Activated CD8-positive, alpha-beta memory T cell treated with anti-CD3 and anti-CD28 coated beads, Interleukin-2, amount 10 ng/mL, durations not matched to agents 7 days and 5 days (primary cell): ENCODE results near the gene GPR18. TPM values are rescaled to one million over a fixed set of nuclear protein-coding genes. Genes with fewer than 3 reads are reported as not detected.

Source experiments
- ATAC-seq: fragments of 150-1000 bp; cut with Tn5 transposase; one replicate; pipeline ENCODE4 v1.10.0; 2021; ENCODE audit warnings: moderate library complexity
- CTCF ChIA-PET: fragments of 350-600 bp; sonication (Branson Sonifier 250); formaldehyde crosslinking; loops from one replicate; lab custom pipeline; 2021; ENCODE audit warnings: antibody characterized with exemption; lab: Charles Lee
- DNase-seq: peaks from one replicate; pipeline ENCODE4 v3.0.0-alpha.2; 2020
- H3K27ac Mint-ChIP-seq: one replicate; pipeline ENCODE4 v1.8.0; 2021; ENCODE audit warnings: mild to moderate bottlenecking, mixed read lengths
- H3K27me3 Mint-ChIP-seq: one replicate; pipeline ENCODE4 v1.8.0; 2021; ENCODE audit warnings: mixed read lengths
- H3K36me3 Mint-ChIP-seq: one replicate; pipeline ENCODE4 v1.8.0; 2021; ENCODE audit warnings: mild to moderate bottlenecking, mixed read lengths
- H3K4me1 Mint-ChIP-seq: one replicate; pipeline ENCODE4 v1.8.0; 2021; ENCODE audit warnings: mixed read lengths
- H3K4me3 Mint-ChIP-seq: one replicate; pipeline ENCODE4 v1.8.0; 2021; ENCODE audit warnings: mild to moderate bottlenecking, moderate library complexity, mixed read lengths
- H3K9me3 Mint-ChIP-seq: one replicate; pipeline ENCODE4 v1.8.0; 2022; ENCODE audit warnings: low read depth, mixed read lengths
- total RNA-seq, 2 experiments: library from RNA; stranded (reverse); gene quantifications; one replicate each; pipeline ENCODE4 v1.2.3, GENCODE V29; 2021

The GPR18 gene, protein sequence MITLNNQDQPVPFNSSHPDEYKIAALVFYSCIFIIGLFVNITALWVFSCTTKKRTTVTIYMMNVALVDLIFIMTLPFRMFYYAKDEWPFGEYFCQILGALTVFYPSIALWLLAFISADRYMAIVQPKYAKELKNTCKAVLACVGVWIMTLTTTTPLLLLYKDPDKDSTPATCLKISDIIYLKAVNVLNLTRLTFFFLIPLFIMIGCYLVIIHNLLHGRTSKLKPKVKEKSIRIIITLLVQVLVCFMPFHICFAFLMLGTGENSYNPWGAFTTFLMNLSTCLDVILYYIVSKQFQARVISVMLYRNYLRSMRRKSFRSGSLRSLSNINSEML
- 10 to 100 TPM; 11.1 to 13.1 TPM for total RNA-seq

DNA sequence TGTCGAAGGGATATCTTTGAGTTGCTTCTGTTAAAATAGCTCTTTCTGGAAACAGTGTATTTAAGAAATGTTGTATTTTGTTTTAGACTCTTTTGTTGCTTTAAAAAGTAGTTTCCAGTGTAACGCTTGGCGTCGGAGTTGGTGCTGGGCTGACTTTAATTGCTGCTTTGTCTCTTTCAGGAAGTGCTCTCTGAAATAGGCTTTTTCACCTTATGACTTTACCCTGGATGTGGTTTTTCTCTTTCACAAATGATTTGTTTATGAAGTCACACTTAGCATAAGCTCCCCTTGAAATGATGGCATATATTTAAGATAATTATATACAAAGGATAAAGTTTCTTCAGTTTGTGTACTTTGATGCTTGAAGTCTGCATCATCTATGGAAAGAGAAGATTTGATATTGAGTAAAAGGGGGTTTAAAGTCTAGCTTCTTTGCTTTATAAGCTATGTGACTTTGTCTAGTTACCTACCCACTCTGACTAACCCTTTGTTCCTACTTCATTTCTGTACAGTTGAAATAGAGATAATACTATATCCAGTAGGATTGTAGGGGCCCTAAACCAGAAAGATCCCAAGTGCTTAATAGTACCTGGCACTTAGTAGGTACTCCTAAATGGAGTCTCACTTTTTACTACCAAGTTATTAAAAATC lies at the start of gene GPR18:
Gene GPR18, minus strand, starts transcription at position 170 of the 651 bp plus-strand sequence. CDS start 2,507 bp downstream, outside the sequence.
- DNase-seq (peak; percentile 61), ATAC-seq (peak; percentile 83)
- H3K36me3 Mint-ChIP-seq, result peaks cover 34% of the 10 kb centered on the region
- no peaks in the 10 kb centered on the region for H3K9me3 Mint-ChIP-seq
- H3K27ac Mint-ChIP-seq, result peak within 1 kb of the TSS; percentile 94
- peak within 1 kb of the TSS; percentile 86 for H3K4me3 Mint-ChIP-seq
- H3K4me1 Mint-ChIP-seq, result peaks cover 57% of the 10 kb centered on the region
- no peaks in the 10 kb centered on the region for H3K27me3 Mint-ChIP-seq
- CTCF ChIA-PET, result interaction anchor here (0.7 to 4.2 kb wide), 16 partner anchors 8 to 241 kb away, joined by 3 to 24 read pairs (median 4); partner anchors contain the start of gene UBAC2

DNA sequence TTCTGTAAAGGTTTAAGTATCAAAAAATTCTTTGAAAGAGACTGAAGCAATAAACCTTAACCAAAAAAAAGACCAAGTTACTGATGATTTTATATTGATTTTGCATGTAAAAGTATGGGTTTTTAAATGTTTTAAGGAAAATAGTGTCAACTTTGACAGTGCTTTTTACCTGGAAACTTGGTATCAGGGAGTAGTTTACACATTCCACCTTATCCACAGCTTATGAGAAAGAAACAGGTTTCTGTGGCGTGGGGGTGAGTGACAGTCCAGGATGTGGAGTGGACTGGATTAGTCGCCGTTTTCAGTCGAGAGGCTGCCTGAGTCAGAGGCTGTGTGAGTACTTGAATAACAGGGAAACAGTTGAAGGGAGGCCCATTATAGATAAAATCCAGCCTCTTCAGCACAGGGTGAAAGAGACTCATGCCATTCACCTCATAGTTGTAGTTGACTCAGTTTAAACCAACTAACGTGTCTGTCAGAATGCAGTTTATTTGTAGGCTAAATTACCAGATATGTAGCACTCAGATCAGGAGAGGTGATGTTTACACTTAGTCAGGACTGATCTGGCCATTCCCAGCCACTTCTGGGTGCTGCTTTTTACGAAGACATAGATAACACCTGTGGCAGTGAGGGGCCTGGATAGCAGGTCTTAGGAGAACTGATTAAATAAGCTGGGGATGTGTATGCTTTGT lies 49.6 kb upstream of the GPR18 start:
- Mint-ChIP-seq H3K36me3 (peaks cover 35% of the 10 kb centered on the region), H3K9me3 (no peaks in the 10 kb centered on the region), H3K4me3 (peak overlapping the region; percentile 78), H3K27me3 (no peaks in the 10 kb centered on the region), H3K4me1 (peaks cover 85% of the 10 kb centered on the region), H3K27ac (peak overlapping the region; percentile 88)
- CTCF ChIA-PET, result interaction anchor here (1.0 to 2.6 kb wide), 6 partner anchors 19 to 129 kb away, joined by 3 to 8 read pairs (median 4); no protein-coding TSS in a partner anchor
- peak; percentile 86 for DNase-seq
- peak; percentile 74 for ATAC-seq

DNA sequence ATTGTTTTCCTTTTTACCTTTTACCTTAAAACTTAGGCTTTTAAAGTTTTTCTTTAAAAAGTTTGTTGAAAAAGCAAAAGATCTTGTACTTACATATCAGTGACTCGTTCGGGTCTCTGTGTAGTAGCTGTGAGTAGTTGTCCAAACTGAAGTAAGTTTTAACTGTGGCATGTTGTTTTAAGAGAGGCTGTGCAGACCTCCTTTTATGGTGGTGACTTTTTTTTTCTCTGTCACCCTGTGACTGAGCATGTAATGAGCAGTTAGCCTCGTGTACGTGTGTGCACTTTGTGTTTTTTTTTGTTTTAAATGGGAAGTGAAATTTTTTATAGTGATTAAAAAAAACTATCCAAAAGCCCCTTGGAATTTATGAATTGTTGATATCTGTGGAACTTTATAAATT lies 49.1 kb upstream of the GPR18 start, which contains the start of gene GPR183:
Gene GPR183, minus strand, starts transcription at position 153 of the 400 bp plus-strand sequence. CDS start 11,254 bp downstream, outside the sequence.
- DNase-seq, result no peak
- Mint-ChIP-seq H3K4me3 (peak within 1 kb of the TSS; percentile 78), H3K27ac (peak within 1 kb of the TSS; percentile 88), H3K36me3 (peaks cover 33% of the 10 kb centered on the region), H3K27me3 (no peaks in the 10 kb centered on the region), H3K9me3 (no peaks in the 10 kb centered on the region), H3K4me1 (peaks cover 85% of the 10 kb centered on the region)
- CTCF ChIA-PET, result interaction anchor here (1.0 to 2.6 kb wide), 8 partner anchors 19 to 129 kb away, joined by 3 to 8 read pairs (median 4); no protein-coding TSS in a partner anchor
- peak; percentile 67 for ATAC-seq

DNA sequence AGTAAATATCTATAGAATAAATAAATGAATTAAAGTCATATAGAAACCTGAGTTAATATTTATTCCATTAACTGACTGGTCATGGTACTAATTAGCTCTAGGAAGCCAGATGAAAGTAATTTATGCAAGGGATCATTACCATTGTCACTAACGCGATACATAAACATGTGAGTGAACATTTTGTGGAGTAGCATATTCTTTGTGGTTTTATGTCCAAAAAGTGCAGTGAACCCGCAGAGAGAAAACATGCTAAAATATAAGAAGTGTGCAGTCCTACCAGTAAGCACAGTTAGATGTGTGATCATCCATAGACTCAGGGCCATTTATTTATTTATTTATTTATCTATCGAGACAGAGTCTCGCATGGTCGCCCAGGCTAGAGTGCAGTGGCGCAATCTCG lies 47.4 kb upstream of the GPR18 start:
- Mint-ChIP-seq H3K4me1 (peaks cover 80% of the 10 kb centered on the region), H3K36me3 (peaks cover 34% of the 10 kb centered on the region), H3K27me3 (no peaks in the 10 kb centered on the region), H3K4me3 (peak overlapping the region; percentile 78), H3K27ac (peak overlapping the region; percentile 79), H3K9me3 (no peaks in the 10 kb centered on the region)
- DNase-seq, result no peak
- ATAC-seq, result no peak
- CTCF ChIA-PET, result interaction anchor here (1.3 to 2.4 kb wide), 5 partner anchors 9 to 51 kb away, joined by 4 to 10 read pairs (median 5); no protein-coding TSS in a partner anchor

DNA sequence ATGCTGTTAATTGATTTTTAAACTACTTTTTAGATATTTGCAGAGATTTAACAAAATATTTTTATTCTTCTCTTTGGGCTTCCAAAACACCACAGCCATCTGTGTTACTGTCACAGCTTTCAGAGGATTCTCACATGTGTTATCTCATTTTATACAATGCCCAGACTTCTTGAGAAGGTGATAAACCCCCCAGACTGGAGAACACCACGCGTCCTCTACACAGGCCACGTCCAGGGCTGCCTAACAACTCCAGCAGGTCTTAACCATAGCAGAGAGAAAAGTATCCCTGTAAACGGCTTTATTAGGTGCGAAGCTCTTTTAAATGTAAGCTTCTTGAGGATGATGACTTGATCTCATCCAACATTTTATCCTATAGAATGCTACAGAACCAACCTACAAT lies 47.0 kb upstream of the GPR18 start:
- CTCF ChIA-PET, result interaction anchor here (1.3 to 2.4 kb wide), 6 partner anchors 8 to 50 kb away, joined by 4 to 10 read pairs (median 4); no protein-coding TSS in a partner anchor
- DNase-seq (no peak), ATAC-seq (no peak)
- Mint-ChIP-seq H3K9me3 (no peaks in the 10 kb centered on the region), H3K4me3 (peak overlapping the region; percentile 78), H3K27ac (peak overlapping the region; percentile 76), H3K27me3 (no peaks in the 10 kb centered on the region), H3K4me1 (peaks cover 81% of the 10 kb centered on the region), H3K36me3 (peaks cover 34% of the 10 kb centered on the region)

DNA sequence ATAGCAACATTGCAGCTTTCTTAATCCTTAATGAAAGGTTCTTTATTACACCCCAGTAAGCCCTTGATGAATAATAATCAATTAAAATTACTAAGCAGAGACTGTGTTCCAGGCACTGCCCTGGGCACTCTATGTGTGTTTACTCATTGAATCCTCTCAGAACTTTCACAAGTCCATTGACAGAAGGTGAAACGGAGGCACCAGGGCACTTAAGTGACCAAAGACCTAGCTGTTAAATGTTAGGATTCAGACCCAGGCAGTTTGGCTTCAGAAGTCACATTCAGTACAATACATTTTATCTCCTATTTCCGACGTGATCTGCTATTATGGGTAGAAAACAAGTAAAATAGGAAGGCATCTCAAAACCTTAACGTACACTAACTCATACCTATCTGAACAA lies 46.4 kb upstream of the GPR18 start:
- no peak for ATAC-seq

DNA sequence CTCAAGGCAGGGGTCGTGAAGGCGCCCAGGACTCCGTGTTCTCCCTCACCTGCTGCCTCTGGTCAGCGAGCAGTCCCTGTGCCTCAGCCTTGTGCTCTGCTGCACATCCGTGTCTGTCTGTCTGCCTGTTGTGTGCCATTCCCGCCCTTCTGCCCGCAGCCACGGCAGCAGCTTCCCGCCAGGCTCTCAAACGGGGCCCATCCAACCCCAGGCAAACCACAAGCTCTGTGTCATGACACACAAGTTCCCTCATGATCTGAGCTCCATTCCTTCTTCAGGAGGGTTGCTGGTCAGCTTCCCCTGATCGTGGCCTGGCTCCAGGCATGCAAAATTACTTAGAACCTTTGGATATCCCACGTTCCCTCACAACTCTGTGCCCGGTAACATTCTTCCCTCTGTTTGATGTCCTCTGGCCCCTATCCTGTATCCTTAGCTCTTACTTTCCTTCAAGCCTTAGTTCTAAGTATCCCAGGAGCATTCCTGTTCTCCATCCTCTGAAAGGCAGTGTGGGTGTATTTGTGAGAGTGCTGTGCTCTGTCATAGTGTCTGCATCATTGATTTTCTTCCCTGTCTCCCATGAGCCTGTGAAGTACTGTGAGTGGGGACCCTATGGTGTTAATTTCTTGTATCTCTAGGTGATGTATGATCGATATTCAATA lies 45.8 kb upstream of the GPR18 start:
- DNase-seq (peak; percentile 68), ATAC-seq (peak; percentile 8)
- Mint-ChIP-seq H3K4me3 (peak overlapping the region; percentile 78), H3K36me3 (peaks cover 37% of the 10 kb centered on the region), H3K27ac (peak overlapping the region; percentile 84), H3K27me3 (no peaks in the 10 kb centered on the region), H3K4me1 (peaks cover 81% of the 10 kb centered on the region), H3K9me3 (no peaks in the 10 kb centered on the region)
- CTCF ChIA-PET, result interaction anchor here (0.9 to 2.4 kb wide), 10 partner anchors 9 to 133 kb away, joined by 3 to 10 read pairs (median 4); no protein-coding TSS in a partner anchor

More for the DNA sequence above, 46.4 kb upstream of the GPR18 start:
- Mint-ChIP-seq H3K27ac (peak overlapping the region; percentile 84), H3K9me3 (no peaks in the 10 kb centered on the region), H3K4me3 (peak overlapping the region; percentile 78), H3K27me3 (no peaks in the 10 kb centered on the region), H3K36me3 (peaks cover 34% of the 10 kb centered on the region), H3K4me1 (peaks cover 81% of the 10 kb centered on the region)
- DNase-seq, result no peak
- CTCF ChIA-PET, result interaction anchor here (0.9 to 2.4 kb wide), 10 partner anchors 8 to 133 kb away, joined by 3 to 10 read pairs (median 4); no protein-coding TSS in a partner anchor

DNA sequence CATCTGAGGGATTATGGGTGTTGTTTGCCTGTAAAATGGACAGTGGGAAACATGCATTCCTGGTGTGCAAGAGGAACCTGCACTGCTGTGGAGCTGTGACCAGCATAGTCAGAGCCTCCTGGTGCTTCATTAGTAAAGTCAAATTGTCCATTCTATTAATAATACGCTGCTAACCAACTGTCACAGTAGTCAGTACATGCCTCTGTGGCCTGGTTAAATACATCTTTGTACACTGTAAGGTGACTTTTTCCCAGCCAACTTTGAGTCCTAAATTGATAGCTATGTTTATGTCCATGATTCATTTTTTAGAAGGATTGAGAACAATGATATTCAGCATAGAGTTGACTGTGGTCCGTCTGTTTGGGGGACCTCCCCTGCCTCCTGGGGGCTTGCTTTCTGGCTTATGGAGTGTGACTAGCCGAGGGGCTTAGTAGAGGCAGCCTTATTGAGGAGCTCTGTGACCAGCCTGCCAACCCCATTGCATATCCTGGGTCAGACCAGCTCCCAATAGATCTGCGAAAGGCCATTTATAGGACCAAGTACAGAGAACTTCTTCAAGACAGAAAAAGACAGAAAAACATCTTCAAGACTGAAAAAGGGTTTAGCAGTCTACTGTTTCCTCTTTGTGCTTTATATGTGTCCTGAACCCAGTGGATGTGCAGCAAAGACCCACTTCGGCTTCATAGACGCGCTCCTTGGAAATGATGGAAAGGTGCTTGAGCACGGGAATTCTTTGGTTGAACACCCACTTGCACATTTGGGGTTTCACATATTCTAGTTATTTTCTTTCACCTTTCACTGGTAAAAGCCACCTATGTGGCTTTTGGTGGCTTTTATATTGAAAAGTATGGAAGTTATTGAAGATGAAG lies 44.7 kb upstream of the GPR18 start:
- peak overlapping the region; percentile 84 for H3K27ac Mint-ChIP-seq
- no peak for ATAC-seq
- H3K4me1 Mint-ChIP-seq, result peaks cover 80% of the 10 kb centered on the region
- H3K4me3 Mint-ChIP-seq, result peak overlapping the region; percentile 78
- peaks cover 32% of the 10 kb centered on the region for H3K36me3 Mint-ChIP-seq
- no peaks in the 10 kb centered on the region for H3K9me3 Mint-ChIP-seq
- CTCF ChIA-PET, result interaction anchor here (0.9 to 1.7 kb wide), 7 partner anchors 10 to 134 kb away, joined by 3 to 6 read pairs (median 4); no protein-coding TSS in a partner anchor
- H3K27me3 Mint-ChIP-seq, result no peaks in the 10 kb centered on the region
- DNase-seq, result no peak

DNA sequence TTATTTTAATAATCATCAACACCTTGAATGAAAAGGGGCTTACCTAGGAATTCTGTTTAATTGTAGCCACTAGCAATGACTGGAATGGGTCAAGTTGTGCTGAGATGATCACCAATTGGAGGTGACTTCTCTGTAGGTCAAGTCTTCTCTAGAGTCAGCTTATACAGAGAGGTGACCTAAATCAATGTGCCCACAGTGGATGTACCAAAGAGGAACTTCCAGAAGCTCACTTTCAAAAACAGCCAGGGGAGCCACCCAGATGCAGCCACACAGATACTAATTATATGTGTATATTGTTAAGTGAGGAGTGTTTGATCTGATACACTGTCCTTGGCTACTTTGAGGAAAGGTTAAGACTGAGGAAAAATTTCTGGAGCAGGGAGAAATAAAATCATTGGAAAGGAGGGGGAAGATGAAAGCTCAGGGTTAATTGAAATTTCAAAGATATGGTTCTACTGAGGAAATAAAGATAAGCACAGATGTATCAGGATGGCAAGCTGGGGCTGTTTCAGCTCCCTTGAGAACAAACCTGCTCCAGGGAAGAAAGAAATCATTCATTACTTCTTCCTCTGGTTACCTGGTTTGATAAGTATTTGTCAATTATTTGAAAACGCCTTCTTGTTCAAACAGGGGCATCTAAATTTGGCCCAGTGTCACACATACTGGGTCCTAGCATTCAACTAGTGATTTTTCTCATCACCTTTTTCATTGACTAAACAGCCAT lies 43.9 kb upstream of the GPR18 start:
- Mint-ChIP-seq H3K4me3 (peak overlapping the region; percentile 23), H3K9me3 (no peaks in the 10 kb centered on the region), H3K36me3 (peaks cover 36% of the 10 kb centered on the region), H3K4me1 (peaks cover 82% of the 10 kb centered on the region), H3K27me3 (no peaks in the 10 kb centered on the region), H3K27ac (peak overlapping the region; percentile 84)
- CTCF ChIA-PET, result interaction anchor here (0.7 to 1.7 kb wide), 4 partner anchors 13 to 86 kb away, joined by 3 to 6 read pairs (median 4); no protein-coding TSS in a partner anchor
- ATAC-seq (no peak), DNase-seq (no peak)

DNA sequence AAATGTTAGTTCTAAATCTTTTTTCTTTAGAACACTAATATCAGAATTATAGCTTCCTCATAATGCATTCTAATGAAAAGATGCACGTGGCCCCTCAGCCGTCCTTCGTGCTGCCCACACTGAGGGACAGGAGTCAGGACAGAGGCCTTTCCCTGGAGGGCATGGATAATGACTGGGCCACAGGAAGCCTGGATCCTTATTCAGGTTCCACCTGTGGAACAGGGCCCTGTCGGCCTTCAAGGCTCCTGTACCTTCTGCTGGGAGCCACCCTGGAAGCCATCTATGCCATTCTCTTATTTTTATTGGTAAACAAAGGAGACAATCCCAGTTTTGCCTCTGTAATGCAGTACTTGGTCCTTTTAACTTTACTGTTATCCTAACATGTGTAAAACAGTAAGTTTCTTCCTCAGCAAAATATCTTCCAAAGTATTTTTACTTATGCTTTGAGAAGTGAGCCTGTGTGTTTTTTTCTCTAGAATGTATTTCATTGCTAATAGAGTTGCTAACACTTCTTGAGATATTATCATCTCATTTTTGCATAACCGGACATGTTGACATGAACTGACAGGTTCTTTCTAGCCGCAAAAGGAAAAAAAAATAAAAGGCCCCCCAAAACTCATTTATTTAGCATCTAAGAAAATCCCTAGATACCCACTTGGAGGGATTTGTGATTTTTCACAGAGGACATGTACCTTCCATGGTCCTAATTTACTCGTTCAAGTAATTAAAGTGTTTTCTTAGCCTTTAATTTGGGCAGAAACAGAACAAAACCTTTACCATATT lies 43.1 kb upstream of the GPR18 start:
- CTCF ChIA-PET, result interaction anchor here (0.7 to 1.3 kb wide), 2 partner anchors 15 to 32 kb away, joined by 3 to 6 read pairs; no protein-coding TSS in a partner anchor
- Mint-ChIP-seq H3K36me3 (peaks cover 37% of the 10 kb centered on the region), H3K4me1 (peaks cover 85% of the 10 kb centered on the region), H3K9me3 (no peaks in the 10 kb centered on the region), H3K4me3 (no peak overlapping the region), H3K27ac (peak overlapping the region; percentile 61), H3K27me3 (no peaks in the 10 kb centered on the region)
- ATAC-seq (no peak), DNase-seq (no peak)
